NCI-H526 (cell line): ENCODE results near the gene OR51S1.
A peak's percentile ranks its signal among the peaks of the same experiment; 100 is the strongest.
"Not testable (repeated sequence)": the region's sequence is repeated elsewhere in the genome, so short reads cannot be mapped to it uniquely, and the experiment has no call there.

Experiments used
- DNase-seq, 2 experiments: peaks; one replicate each; lab custom pipeline; 2025; lab: John Stamatoyannopoulos, UW

The OR51S1 gene, protein sequence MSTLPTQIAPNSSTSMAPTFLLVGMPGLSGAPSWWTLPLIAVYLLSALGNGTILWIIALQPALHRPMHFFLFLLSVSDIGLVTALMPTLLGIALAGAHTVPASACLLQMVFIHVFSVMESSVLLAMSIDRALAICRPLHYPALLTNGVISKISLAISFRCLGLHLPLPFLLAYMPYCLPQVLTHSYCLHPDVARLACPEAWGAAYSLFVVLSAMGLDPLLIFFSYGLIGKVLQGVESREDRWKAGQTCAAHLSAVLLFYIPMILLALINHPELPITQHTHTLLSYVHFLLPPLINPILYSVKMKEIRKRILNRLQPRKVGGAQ

DNA sequence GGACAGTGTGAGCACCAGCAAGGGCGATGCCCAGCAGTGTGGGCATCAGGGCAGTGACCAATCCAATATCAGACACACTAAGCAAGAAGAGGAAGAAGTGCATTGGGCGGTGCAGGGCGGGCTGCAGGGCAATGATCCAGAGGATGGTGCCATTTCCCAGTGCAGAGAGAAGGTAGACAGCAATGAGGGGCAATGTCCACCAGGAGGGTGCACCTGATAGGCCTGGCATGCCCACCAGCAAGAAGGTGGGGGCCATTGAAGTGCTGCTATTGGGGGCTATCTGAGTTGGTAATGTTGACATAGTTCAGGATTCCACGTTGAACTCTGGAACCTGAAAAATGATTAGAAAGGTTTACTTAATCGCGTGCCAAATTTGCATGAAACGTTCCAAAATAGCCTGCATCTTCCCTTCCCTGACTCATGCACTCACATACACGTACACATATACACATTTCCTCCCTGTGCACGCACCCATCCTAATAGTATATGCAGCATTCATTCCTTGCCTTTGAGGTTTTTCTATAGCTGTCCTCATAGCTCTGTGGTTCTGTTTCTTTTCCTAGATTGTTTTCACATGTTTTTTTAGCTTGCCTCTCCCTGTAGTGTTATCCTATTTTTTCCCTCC lies at the start of gene OR51S1:
Gene OR51S1, minus strand, starts transcription at position 301 of the 625 bp plus-strand sequence. Its CDS starts 0 bp downstream, at position 301.
- DNase-seq = no peak

DNA sequence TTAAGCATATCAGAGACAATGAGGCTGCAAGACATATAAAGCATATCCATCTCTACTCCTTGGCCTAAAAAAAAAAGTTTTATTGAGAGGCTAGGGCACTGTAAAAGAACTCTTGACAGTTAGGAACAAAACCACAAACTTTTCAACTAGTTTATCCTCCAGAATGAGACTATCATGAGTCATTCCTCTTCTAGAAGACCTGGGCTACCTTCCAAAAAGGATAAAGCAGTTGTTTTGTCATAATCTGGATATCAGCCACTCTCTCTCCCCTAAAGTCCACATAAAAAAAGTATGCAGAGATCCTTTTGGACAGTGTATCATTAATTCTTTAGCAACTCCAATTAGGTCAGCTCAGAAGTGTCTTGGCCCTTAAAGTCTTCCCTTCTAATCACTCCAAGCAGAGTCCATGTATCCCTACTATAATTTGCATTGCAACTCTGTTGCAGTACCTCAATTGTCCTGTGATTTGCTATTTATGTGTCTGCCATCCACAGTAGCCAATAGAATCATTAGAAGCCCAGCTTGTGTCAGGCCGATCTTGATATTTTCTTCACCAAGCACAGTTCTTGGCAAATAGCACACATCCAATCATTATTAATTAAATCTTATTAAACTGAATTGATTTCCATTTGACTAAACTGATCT lies 43.1 kb upstream of the OR51S1 start:
- DNase-seq = no peak

DNA sequence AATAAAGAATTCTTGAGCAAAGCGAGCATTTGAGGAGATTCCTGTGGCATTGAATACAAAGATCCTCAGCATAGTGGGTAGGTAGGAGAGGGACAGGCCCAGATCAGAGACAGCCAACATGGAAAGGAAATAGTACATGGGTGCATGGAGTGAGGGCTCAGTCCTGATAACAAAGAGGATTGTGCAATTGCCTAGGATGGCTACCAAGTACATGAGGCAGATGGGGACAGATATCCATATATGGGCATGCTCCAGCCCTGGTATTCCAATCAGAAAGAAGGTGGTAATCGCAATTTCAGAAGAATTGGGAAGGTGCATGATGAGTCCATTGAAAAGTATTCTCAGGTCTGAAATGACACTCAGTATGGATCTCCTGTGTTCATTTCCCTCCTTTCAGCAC lies 41.3 kb upstream of the OR51S1 start:
- no peak for DNase-seq

DNA sequence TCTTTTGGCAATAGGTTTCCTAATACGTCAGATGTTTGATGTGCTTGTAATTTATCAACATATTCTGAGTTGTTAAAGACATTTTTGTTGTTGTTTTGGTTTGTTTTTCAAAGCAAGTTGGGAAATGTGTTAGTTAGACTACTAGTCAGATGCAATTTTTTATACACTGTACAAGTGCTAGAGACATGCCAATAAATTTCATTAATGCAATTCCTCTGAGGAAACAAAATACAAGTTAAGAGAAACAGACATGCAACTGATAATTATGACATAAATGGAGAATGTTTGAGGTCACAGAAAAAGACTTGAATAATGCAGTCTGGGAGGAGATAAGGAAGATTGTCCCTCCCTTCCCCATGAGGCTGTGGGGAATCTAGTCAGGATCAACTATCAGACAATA lies 38.6 kb upstream of the OR51S1 start:
- no peak for DNase-seq

DNA sequence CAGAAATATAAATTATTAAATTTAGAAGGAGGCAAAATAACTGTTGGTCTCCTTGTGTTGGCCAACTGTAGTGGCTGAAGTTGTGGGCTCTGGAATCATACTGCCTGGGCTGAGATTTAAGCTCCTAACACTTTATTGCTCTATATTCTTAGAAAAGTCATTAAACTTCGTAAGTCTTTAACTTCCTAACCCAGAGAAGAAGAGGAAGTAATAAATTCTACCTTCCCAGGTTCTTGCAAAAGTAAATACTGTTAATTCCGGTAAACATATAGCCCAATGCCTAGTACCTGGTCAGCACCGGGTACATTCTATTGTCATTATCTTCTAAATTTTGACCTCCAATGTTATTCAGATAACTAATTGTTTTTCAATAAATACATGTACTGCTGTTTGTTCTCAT lies 37.2 kb upstream of the OR51S1 start:
- no peak for DNase-seq

DNA sequence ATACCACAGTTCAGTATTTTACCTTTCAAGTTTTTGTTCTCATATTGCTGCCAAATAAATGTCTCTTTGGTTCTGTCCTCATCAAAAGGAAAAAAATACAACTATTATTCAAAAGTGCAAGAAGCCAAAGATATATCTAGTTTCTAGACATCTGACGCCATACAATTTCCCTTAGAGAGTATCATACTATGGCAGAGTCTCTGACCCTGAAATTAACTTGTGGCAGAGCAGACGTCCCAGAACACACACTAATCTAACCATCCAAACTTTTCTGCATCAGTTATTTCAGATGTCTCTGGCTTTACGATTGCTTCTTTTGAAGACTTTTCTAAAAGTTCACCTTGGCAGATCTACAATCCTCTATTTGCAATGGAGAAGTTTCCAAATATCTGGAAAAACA lies 35.4 kb upstream of the OR51S1 start:
- DNase-seq = no peak

DNA sequence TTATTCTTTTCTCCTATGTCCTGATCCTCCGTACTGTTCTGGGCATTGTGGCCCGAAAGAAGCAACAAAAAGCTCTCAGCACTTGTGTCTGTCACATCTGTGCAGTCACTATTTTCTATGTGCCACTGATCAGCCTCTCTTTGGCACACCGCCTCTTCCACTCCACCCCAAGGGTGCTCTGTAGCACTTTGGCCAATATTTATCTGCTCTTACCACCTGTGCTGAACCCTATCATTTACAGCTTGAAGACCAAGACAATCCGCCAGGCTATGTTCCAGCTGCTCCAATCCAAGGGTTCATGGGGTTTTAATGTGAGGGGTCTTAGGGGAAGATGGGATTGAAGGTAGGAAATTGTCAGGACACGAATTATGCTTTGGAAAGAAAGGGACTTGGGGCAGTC lies 33.5 kb upstream of the OR51S1 start:
- no peak for DNase-seq

DNA sequence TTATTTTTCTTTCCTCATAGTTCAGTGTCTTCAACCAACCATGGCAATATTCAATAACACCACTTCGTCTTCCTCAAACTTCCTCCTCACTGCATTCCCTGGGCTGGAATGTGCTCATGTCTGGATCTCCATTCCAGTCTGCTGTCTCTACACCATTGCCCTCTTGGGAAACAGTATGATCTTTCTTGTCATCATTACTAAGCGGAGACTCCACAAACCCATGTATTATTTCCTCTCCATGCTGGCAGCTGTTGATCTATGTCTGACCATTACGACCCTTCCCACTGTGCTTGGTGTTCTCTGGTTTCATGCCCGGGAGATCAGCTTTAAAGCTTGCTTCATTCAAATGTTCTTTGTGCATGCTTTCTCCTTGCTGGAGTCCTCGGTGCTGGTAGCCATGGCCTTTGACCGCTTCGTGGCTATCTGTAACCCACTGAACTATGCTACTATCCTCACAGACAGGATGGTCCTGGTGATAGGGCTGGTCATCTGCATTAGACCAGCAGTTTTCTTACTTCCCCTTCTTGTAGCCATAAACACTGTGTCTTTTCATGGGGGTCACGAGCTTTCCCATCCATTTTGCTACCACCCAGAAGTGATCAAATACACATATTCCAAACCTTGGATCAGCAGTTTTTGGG lies 33.0 kb upstream of the OR51S1 start, which contains the start of gene OR51T1:
Gene OR51T1, plus strand, starts transcription at position 41 of the 641 bp plus-strand sequence. Its CDS starts 0 bp downstream, at position 41.
- DNase-seq = no peak

DNA sequence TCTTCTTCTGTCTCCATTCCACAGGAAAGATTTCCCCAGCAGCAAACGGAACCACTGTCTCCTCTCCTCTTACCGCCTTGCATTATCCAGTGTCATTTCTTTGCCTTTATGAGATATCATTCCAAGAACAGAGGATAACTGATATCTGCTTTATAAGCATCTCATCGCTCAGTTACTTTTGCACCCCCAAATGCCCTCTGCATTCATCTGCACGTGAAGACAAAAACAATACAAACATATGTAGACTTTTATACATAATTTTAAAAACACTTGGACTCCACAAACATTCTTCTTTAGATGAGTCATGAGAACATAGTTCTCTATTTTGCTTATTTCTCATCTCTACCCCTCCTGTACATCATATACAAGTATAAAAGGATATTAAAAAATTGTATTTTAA lies 32.2 kb upstream of the OR51S1 start:
- DNase-seq = no peak

DNA sequence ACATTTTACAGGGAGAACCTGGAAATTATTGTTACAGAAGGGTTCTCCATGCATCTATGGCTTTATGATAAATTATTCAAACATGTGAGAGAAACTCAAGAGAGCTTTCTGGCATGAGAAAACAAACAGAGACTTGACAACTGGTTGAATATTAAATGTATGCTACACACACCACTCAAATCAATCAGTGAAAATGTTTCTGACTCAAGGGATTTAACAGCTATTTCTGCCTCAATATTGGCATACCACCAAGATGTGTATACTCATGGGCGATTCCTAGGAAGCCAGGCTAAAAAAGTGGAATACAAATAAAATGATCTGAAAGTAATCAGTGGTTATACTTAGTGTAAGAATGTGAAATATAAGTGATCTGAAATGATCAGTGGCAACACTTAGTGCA lies 16.8 kb upstream of the OR51S1 start:
- no peak for DNase-seq

DNA sequence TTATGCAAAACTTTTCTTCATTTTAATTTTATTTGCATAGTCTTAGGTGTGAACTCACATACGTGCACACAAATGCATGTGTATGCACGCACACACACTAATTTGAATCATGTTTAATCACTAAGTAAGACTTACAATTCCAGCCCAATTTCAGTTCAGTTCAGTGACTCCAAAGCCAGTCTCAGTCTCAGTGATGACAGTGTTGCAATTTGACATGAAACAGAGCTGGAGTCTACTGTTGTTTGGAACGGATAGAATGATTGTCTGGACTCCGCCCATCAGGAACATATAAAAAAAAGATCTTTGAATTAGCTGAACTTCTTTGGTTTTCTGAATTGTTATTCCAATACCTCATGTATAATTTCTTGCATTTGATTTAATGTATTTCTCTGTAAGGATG lies 14.9 kb upstream of the OR51S1 start:
- DNase-seq = peak; percentile 3 to 36

DNA sequence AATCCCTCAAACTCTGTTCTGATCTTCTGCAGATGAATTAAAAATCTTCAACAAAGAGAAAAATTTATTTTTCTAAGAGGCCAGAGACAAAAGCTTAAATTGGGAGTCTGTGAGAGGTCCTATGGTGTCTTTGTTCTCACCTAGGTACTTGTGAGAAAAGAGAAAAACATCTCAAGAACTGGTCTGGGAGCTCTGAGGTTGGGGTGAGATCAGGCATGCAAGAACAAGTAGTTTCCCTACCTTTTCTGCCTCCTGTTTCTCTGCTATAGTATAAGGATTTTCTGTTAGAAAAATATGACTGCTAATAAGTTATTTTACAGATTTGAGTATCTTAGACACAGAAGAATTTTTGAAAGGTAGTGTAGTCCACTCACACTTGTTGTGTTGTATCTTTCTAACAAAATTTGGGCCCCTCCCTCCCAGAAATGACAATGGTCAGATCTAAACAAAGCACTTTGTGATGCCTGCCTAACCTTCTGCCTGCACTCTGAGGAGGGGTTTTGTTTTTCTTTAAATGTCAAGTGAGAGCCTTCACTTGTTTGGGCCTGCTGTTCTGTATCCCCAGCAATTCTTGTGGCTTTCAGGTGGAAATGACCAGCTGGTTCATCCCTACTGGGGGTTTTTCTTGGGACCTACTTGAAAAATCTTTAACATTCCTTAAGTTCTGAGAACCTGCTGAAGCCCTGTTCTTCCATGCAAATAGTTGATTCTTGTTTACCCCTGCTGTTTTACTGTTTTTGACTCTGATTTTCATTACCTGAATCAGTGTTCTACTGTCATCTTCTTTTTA lies 13.6 kb upstream of the OR51S1 start:
- no peak for DNase-seq

DNA sequence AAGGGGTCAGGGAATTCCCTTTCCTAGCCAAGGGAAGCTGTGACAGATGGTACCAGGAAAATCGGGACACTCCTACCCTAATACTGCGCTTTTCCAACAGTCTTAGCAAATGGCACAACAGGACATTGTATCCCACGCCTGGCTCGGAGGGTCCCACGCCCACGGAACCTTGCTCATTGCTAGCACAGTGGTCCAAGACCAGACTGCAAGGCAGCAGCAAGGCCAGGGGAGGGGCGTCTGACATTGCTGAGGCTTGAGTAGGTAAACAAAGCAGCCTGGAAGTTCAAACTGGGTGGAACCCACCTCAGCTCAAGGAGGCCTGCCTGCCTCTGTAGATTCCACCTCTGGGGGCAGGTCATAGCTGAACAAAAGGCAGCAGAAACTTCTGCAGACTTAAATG lies 5.3 kb upstream of the OR51S1 start:
- DNase-seq = not testable (repeated sequence)

DNA sequence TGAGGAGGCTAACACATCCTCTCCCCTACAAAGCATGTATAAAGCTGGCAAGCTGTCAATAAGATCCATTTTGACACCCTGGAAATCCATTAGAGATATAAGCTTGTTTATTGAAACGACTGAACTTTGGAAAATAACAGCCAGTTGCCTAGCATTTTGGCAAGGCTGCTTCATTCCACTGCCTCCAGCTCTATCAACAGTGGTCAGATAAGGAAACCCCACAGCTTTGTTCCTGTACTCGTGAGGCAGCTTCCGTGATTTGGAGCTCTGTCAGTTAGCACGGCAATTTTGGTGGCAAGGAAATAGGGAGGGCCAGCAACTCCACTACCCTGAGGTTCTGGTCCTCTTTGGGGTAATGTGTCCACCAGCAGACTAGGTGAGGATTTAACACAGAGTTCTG lies 2.0 kb upstream of the OR51S1 start:
- DNase-seq = no peak

DNA sequence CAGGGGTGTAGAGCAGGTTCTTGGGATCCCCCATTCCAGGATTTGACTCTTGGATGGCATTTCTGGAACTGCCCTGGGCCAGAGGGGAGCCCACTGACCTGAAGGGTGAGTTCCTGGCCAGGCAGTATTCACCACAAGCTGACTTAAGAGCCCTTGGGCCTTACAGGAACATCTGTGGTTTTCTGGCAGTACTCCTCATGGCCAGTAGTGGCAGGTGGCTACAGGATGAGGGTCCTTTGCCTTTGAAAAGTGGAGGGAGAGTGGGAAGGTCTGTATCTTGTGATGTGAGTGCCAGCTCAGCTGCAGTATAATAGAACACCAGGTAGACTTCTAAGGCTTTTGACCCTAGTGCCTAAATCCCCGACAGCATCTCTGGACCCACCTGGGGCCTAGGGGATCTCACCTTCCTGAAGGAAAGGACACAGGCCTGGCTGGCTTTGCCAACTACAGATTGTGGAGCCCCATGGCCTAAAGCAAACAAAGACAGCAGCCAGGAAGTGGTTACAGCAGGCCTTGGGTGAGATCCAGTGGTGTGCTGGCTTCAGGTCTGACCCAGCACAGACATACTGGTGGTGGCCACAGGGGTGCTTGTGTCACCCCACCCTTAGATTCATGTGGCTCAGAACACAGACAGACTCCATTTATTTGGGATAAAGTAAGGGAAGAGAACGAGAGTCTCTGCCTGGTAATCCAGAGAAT lies 9.0 kb downstream of the OR51S1 start:
- no peak for DNase-seq

DNA sequence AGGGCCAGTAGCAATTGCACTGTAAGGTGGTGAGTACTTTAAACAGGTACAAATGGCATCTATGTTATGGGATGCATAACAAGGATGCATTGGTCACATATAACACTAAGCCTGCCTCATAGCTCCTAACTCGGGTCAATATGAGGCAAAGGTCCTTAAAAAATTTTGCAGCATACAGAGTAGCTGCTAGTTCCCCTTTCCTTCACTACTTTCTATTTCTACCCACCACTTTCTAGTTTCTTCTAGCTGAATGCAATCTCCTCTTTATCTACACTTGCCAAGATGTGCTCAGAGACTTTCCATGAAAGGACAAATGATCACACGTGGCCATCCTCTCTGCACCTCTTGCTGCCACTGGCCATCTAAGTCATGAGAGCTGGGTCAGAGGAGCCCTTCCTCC lies 18.1 kb downstream of the OR51S1 start:
- DNase-seq = no peak

DNA sequence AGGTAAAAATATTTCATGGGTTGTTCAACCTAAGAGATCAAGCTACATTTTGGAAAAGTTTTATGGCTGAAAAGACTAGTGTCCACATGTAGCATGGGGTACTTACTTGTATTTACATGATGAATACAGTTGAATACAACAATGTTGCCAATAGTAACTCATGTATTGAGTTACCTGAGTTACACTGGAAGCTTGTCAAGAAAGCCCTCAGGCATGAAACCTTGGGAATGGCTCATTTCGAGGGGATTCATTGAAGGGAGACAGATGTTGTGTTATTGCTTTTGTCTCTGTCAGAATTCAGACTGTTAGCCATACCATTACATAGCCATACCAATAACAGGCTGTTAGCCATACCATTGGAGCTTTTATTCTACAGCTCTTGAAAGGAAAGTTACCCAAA lies 18.7 kb downstream of the OR51S1 start:
- DNase-seq = peak; percentile 19 to 30

DNA sequence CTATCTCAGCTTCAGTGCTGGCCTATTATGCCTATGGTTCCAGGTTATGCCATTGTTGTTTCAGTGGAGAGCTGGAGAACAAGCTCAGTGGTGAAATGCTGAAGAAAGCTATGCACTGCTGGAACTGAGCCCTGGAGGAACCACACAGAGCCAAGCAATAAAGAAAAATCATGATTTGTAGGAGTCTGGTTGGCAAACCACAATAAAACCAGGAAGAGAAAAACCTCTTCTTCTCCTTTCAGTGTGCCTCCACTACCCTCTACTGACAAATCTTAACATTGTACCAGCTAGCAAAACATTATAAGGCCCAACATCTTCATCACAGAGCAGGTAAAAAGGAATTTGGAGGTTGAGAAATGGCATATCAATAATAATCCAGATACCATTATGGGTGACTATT lies 22.6 kb downstream of the OR51S1 start:
- peak; percentile 37 to 58 for DNase-seq

DNA sequence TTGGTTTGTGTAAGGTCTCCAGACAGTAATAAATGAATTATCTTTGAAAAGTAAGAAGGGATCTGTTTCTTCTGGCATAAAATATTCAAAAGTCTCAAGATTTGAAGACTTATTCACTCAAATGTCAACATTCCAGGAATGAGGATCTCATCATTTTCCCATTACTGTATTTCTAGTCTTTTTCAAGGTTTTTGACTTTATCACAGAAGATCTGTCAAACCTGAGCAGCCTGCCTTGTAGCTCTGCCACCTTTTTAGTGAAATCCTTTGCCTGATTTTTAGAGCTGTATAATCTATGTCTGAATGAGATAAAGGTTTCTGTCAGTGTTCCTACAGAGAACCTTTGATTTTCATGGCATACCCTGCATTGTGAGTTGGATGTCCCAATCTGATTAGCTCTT lies 23.9 kb downstream of the OR51S1 start:
- DNase-seq = no peak

DNA sequence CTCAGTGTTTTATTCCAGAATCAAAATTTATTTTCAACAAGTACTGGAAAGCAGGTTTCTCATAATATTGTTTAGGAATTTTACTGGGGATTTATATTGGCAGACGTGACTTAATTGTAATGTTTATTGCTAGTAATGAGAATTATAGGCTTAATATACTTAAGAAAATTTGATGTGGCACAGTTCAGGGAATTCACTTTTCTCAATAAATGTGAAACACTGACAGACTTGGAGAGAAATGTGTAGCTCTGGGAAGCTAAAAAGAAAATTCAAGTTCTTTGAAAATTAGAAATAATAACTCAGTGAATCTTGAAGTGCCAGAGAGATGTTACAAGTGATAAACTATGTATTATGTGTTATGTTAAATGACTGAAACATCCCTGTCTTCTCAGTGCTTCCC lies 28.0 kb downstream of the OR51S1 start, which contains the start of gene OR51F2:
Gene OR51F2, plus strand, starts transcription at position 301 of the 400 bp plus-strand sequence. CDS start 101 bp downstream, outside the sequence.
- no peak for DNase-seq

DNA sequence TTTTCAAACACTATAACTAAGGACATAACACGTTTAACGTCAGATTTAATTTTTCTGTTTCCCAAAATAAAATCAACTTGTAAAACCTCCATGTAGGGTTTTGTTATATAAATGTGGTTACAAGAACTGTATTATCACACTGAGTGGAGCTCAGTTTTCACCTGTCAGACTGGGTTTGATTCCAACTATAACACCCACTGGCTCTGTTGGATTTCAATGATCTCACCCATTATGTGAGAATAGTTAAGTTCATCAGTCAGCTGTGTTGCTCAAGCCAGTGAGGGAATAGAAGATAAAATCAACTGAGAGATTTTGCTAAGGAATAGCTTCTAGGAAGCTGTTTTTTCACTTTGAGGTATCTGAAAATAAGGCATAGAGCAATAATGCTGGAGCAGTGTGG lies 39.8 kb downstream of the OR51S1 start:
- no peak for DNase-seq
